HPDE6-E6E7 (cell line): ENCODE results near the gene DENR.
"Not testable (repeated sequence)": the region's sequence is repeated elsewhere in the genome, so short reads cannot be mapped to it uniquely, and the experiment has no call there.

Experiments used
- DNase-seq: peaks from one replicate; pipeline ENCODE4 v3.0.0; 2011; ENCODE audit warnings: missing footprints; ENCODE audit errors: extremely low spot score

Gene DENR

DNA sequence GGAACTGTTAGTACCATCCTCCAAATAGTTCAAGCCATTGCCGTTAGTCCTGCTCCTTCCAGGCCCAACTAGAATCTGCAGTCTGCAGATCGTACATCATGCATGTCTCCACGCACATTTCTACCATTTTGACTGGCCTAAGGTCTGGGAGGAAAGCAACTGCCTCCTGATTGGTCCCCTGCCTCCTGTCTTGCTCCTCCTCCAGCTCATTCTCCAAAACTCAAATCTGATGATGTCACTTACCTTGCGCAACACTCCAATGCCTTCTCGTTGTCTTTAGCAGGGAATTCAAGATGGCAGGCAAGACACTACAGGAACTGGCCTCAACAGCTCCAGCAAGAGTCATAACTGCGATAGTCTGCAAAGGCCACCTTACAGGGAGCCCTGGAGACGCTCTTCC is 12.3 kb upstream of the DENR start:
- no peak for DNase-seq

DNA sequence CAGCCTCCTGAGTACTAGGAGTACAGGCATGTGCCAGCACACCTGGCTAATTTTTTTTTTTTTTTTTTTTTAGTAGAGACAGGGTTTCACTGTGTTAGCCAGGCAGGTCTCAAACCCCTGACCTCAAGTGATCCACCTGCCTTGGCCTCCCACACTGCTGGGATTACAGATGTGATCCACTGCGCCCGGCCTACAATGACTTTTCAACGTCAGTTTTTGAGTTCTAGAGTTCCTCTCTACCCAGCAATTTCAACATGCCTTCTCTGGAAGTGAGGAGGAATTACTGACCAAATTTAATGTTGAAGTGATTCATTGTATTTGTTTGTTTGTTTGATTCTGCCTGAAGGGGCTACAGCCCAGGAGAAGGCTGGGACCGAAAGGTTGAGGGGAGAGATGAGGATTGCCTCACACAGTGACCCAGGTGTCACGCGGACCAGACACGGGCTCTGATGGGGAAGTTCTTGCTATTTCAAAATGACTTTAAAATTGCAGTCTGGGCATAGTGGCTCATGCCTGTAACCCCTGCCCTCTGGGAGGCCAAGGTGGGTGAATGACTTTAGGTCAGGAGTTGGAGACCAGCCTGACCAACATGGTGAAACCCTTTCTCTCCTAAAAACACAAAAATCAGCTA is 8.6 kb upstream of the DENR start:
- DNase-seq = no peak

DNA sequence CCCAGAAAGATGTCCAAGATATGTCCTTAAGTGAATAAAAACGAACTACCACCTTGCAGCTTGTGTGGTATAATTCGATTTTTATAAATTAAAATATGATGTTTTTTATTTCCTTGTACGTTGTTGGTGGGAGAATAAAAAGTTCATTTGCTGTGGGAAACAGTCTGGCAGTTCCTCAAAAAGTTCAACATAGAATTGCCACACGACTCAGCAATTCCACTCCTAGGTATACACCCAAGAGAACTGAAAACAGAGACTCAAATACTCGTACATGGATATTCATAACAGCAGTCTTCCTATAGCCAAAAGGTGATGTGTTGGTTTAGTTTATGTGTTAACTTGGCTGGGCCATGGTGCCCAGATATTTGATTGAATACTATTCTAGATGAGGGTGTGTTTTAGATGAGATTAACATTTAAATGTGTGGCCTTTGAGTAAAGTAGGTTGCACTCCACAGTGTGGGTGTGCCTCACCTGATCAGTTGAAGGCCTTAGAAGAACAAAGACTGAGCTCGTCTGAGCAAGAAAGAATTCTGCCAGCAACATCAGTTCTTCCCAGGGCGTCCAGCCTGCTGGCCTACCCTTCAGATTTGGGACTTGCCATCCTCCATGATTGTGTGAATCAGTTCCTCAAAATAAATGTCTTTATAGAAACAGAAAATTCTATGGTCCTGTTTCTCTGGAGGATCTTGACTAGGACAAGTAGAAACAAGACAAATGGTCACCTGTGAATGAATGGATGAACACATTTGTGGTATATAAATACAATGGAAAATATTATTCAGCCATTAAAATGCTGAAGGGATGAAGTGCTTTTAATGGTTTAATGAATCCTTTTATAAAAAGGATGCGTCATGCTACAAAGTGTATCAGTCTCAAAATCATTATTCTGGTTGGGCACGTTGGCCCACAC is 5.1 kb upstream of the DENR start:
- no peak for DNase-seq

DNA sequence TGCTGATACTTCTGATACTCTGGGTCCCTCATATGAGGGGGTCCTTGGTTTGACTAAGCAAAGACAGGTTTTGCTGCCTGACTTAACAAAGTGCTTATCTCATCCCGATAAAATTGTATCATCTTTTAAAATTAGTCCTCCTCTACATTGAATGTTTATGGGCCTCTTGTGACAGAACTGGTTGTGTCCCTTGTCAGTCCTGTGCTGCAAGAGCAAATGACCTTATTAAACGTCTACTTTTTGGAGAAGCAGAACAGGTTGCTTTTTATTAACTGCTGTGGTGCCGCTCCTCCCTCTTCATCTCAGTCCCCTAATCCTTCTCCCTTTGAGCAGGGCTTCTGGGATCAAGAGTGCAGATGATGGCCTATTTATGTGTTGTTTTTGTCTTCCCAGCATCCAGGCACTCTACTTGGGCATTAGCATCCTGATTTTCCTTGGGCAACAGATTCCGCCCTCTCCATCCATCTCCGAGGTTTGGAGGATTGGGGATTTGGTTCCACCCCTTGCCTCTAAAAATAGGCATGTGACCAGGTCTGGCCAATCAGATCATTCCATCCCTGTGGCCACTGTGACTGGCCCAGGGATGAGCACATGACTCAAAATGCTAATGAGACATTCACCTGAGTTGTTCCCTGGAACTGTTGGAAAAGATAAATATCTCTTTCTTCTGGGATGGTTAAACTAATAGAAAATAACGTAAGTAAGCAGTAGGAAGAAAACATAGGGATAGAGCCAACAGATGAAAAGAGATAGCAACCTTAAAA is 2.9 kb upstream of the DENR start:
- DNase-seq = no peak

DNA sequence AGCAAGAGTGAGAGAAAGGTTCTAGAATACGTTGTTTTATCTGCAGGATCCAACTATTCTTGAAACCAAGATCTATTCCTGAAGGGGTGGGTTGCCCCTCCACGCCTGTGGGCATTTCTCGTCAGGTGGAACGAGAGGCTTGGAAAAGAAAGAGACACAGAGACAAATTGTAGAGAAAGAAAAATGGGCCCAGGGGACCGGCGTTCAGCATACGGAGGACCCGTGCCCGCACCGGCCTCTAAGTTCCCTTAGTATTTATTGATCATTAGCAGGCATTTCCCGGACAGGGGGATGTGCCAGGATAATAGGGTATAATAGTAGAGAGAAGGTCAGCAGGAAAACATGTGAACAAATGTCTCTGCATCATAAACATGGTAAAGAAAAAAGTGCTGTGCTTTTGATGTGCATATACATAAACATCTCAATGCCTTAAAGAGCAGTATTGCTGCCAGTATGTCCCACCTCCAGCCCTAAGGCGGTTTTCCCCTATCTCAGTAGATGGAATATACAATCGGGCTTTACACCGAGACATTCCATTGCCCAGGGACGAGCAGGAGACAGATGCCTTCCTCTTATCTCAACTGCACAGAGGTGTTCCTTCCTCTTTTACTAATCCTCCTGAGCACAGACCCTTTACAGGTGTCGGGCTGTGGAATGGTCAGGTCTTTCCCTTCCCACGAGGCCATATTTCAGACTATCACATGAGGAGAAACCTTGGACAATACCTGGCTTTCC is 1.7 kb upstream of the DENR start:
- not testable (repeated sequence) for DNase-seq

DNA sequence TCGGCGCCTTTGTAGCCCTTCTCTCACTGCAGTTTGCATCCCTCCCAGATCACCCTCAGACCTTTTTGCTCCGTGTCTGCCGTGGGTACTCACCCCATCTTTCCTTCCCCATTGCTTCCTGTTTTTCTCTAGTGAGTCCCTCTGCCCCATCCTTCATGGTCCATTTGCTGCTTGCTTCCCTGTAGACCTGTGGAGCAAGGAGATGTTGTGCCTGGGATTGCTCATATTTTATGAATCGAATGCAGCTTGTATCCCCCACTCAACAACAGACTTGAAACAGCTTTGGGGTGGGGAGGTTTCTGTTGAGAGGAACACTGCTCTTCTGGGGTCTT is 661 bp downstream of the DENR start:
- DNase-seq = no peak

DNA sequence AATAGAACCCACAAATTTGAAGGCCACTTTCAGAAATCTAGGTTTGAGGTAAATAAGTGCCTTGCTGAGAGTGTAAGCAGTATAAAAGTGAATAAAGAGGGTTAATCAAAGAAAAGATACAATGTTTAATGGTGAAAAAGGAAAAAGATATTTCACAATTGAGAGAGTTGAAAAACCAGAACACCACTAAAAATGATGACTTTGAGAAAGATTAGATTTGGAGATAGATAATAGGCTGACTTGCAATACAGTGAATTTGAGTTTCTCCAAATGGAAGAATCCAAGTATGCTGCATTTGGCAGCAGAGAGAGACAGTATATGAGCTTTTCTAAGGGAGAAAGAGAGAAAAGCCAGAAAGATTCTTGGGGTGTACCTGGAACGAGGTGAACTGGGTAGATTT is 2.2 kb downstream of the DENR start:
- DNase-seq = no peak

DNA sequence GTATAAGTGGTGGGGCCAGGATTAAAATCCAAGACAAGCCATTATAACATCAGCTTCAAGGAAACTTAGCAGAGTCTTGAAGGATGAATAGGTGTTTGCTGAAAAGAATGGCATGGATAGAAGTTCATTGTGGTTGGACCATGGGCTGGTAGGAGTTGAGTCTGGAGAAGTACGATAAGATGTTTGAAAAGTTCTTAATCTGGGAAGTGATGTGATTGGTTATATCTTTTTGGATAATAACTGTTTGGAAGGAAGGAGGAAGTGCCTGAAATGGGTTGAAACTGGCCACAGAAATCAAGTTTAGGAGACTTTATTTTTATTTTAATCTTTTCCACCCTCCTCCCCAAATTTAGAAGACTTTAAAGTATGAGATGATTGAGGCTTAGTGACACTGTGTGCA is 4.9 kb downstream of the DENR start:
- DNase-seq = no peak

DNA sequence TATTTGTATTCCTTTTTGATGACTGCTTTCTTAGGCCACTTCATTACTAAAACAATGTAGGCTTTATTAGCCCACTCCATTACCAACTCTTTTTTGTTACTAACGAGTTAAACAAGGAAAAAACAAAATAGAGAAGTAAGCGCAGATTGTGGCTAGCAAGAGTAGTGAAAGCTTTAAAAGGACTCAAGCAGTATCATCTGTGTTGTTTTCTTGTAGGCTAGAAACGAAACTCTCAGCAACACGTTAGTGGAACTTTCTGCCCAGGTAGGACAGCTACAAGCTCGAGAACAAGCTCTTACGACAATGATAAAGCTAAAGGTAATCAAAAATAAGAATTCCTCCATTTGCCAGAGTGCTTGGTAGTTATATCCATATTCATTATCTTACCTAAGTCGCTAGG is 32.9 kb downstream of the DENR start:
- DNase-seq = no peak

DNA sequence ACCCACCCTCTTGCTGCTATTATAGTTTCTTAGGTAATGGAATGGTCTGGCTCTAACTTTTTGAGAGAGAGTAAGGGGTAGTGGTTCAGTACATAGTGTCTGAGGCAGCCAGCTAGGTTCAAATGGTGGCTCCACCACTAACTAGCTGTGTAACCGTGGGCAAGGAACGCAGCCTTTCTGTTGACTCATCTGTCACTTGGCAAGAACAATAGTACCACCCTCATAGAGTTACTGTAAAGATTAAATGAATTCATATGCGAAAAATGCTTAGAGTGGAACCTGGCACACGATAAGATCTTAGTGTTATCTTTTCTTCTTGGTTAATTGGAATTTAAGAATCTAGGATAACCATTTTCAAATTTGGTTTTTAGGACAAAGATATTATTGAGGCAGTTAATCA is 35.8 kb downstream of the DENR start:
- no peak for DNase-seq

DNA sequence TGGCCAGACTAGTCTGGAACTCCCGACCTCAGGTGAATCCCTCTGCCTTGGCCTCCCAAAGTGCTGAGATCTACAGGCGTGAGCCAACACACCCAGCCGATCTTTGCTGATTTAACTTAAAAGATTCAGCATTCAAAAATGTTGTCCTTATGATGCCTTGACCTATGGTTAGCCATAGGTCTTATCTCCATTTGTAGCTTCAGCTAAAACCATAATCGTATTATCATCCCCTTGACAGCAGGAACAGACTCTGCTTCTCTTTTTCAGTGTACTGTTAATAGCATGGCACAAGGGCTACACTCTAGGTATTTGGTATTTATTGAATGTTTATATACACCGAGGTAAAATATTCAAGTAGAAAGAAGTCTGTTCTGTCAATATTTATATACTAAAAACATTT is 37.0 kb downstream of the DENR start:
- no peak for DNase-seq

DNA sequence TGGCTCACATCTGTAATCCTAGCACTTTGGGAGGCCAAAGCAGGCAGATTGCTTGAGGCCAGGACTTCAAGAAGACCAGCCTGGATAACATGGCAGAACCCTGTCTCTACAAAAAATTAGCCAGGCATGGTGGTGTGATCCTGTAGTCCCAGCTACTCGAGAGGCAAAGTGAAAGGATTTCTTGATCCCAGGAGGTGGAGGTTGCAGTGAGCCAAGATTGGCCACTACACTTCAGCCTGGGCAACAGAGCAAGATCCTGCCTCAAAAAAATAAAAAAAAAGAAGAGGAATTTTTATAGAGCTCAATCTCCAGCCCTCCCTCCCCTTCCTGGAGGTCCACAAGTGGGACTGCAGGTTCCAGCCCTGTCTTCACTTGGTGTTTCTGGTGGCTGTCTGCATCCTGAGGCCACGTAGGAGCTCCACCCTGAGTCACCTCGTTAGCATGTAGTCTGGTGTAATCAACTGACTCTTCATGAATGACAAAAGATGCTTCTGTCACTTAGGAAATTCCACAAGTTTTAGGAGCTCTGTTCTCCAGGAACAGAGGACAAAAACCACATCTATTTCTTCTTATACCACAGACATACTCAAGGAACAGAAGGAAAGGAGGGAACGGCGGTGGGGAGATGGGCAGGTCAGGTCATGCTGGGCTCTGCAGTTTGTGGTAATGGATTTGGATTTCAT is 37.9 kb downstream of the DENR start:
- DNase-seq = no peak

DNA sequence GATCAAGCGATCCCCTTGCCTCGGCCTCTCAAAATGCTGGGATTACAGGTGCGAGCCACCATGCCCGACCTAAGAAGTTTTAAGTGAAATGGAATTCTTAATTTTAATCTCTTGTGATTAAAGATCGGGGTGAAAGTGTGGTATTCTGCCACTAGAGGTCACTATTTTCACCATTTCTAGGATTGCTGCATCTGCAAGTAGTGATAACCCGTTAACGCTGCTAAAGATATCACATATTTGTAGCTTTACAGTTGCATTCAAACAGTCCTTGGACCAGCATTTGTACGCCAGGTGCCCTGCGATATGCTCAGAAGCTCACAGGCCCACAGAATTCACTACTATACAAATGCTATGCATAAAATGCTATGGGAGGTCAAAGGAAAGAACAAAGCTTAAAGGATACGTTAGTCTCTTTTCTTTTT is 41.1 kb downstream of the DENR start:
- DNase-seq = no peak

DNA sequence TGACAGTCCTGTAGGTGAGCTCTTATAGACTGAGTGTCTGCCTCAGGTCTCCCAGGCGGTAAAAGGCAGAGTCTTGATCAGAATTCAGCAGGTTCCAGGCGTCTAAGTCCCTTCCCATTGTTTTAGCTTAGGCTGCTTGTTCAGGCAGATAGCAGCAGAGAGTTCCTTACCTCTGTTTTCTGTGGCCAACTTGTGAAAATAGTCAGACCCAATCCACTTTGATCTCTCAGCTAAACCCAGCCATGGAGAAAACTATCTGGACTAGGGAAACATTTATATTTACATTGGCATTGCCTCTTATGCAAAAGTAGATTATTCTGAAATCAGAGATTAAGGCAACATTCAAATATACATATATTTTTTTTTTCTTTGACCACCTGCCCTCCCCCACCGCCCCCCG is 43.2 kb downstream of the DENR start:
- no peak for DNase-seq

DNA sequence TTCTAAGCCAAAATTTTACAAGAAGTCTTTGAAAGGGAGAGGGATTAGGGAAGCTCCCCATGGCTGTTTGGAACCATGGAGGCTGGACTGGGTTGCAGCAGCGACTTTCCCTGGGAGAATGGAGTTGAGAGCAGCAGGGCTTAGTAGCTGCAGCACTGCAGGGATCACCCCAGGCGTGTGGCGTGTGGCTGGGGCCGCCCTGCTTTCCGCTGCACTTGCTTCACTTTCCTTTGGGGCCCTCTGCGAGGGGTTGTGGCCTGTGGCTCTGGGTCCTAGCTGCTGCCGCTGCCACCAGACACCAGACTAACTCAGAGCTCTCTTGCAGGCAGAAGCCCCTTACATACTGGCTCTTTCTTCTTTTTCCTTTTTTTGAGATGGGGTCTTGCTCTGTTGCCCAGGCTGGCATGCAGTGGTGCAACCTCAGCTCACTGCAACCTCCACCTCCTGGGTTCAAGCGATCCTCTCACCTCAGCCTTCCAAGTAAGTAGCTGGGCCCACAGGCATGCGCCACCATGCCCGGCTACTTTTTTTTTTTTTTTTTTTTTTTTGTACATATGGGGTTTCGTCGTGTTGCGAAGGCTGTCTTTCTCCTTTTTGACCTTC is 47.1 kb downstream of the DENR start:
- DNase-seq = no peak

DNA sequence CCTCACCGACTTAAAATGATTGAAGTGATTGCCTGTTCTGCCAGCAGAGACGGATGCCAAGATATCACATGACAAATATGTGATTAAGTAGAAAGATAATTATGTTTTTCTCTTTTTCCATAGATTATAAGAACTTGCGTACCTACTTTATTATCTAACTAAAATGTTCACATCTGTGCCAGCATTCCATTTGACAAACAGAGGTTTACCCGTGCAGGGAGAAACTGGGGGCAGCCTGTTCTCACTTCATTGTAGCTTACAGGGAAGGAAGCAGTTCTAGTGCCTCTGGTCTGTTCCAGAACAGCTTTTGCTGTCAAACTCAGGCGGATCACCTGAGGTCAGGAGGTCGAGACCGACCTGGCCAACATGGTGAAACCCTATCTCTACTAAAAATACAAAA is 51.3 kb downstream of the DENR start:
- DNase-seq = no peak

DNA sequence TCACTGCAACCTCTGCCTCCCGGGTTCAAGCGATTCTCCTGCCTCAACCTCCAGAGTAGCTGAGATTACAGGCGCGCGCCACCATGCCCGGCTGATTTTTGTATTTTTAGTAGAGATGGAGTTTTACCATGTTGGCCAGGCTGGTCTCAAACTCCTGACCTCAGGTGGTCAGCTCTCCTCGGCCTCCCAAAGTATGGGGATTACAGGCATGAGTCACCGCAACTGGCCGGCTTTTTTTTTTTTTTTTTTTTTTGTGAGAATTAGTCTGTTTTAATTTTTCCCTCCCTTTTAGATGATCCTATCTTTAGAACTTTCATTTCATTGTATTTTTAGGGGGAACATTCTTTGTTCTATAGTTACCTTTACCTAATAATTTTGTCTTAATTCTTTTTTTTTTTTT is 52.3 kb downstream of the DENR start:
- not testable (repeated sequence) for DNase-seq

DNA sequence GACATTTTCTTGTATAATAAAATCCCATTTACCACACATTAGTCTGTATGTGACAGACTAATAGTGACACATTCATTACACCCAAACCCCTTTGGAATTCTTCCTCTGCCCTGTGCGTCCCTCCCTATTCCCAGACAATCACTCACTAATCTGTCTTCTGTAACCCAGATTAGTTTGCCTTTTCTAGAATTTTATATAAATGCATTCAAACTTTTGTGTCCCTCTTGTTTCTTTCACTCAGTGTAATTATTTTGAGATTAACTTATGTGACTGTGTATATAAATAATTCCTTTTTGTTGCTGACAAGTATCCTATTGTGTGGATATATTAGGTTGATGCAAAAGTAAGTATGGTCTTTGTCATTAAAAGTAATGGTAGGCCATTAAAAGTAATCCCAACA is 55.0 kb downstream of the DENR start:
- no peak for DNase-seq

DNA sequence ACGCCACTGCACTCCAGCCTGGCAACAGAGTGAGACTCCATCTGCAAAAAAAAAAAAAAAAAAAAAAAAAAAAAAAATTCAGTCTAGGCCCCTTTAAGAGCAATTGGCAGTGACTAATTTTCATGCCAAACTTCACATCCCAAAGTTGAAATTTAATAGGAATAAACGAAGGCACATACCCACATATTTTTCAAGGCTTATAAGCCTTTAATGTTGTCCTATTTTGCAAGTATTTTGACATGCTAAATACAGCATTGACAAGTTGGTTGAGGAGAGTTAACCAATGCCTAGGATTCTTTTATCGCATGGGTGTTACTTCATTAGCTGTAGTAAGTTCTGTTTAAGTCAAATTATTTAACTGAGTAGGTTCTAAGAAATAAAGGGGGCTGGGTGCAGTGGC is 59.2 kb downstream of the DENR start:
- DNase-seq = no peak

DNA sequence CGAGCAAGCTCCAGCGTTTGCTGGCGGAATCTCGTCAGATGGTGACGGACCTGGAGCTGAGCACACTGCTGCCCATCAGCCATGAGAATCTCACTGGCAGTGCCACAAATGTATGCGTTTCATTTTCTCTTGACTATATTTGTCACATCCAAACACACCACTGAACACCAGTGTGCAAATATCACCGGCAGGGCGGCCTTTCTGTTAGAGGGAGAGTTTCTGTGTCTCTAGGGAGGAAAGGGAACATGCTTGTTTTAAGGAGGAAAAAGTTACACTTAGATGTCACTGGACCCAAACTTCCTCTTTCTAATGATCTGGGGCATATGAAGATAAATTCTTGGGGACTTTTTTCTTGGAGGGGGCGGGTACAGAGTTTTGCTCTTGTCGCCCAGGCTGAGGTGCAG is 60.7 kb downstream of the DENR start:
- no peak for DNase-seq

DNA sequence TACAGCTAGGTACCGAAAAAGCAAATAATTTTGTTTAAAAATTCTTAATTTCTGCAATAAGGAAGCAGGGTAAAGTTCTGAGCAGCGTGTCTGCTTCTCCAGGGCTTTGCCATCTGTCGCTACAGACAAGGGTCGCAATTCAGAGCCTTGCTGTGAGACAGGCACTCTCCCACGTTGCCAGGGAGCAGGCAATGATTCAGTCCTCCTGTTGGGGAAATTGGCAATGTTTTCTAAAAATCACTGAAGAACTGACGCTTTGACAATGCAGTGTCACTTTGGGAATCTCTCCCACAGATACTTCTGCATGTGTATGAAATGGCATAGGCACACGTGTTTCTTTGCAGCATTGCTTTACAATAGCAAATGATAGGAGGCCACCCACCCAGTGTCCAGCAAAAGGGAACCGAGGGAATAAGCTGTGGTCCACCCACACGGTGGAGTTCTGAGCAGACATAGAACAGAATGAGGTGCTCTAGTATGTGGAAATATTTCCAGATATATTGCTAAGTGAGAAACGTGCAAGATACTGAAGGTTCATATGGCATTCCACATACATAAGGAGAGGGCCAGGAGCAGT is 66.7 kb downstream of the DENR start:
- DNase-seq = no peak
